ENCODE results near the gene MAFB. TPM values are rescaled to one million over a fixed set of nuclear protein-coding genes. Genes with fewer than 3 reads are reported as not detected.

The MAFB gene
- total and polyA plus RNA-seq, 7 donors: 4.7 to 63.2 (median 11.0) TPM

DNA sequence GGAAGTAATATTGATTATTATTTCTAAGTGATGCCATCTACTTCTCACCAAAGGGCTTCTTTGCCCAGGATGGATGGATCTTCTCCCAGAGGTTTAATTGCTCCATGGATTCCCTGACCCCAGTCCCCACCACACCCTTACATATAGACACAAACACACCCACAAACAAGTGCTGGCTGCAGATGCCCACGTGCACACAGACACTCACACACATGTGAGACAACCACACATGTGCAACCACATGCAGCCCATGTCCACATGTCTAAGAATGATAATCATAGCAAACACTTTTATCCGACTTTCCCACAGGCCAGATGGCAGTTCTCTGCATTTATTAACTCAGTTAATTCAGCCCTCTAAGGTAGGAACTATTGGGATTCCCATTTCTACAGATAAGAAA lies 44.2 kb downstream of the MAFB start:
- Histone ChIP-seq H3K36me3 (ENCODE audit: insufficient read depth in 1 of 2, low read depth in 1 of 2) (no peaks in the 10 kb centered on the region), H3K4me3 (no peak overlapping the region), H3K27me3 (ENCODE audit: insufficient read depth in 3 of 3, low read length in 2 of 3) (no peaks in the 10 kb centered on the region), H3K4me1 (no peaks in the 10 kb centered on the region), H3K27ac (no peak overlapping the region), H3K9me3 (no peaks in the 10 kb centered on the region)
- DNase-seq: no peak
- intact Hi-C loops (cut with DNase I): no loop called here
- TF ChIP-seq, protein P1, sequence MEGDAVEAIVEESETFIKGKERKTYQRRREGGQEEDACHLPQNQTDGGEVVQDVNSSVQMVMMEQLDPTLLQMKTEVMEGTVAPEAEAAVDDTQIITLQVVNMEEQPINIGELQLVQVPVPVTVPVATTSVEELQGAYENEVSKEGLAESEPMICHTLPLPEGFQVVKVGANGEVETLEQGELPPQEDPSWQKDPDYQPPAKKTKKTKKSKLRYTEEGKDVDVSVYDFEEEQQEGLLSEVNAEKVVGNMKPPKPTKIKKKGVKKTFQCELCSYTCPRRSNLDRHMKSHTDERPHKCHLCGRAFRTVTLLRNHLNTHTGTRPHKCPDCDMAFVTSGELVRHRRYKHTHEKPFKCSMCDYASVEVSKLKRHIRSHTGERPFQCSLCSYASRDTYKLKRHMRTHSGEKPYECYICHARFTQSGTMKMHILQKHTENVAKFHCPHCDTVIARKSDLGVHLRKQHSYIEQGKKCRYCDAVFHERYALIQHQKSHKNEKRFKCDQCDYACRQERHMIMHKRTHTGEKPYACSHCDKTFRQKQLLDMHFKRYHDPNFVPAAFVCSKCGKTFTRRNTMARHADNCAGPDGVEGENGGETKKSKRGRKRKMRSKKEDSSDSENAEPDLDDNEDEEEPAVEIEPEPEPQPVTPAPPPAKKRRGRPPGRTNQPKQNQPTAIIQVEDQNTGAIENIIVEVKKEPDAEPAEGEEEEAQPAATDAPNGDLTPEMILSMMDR (IDR thresholded peaks at IDR 0.05): no peak
- 87 to 95% (median 88%) methylated on average over 2 of the region's 2 CpGs for WGBS, 3 donors
- no peak for ATAC-seq

DNA sequence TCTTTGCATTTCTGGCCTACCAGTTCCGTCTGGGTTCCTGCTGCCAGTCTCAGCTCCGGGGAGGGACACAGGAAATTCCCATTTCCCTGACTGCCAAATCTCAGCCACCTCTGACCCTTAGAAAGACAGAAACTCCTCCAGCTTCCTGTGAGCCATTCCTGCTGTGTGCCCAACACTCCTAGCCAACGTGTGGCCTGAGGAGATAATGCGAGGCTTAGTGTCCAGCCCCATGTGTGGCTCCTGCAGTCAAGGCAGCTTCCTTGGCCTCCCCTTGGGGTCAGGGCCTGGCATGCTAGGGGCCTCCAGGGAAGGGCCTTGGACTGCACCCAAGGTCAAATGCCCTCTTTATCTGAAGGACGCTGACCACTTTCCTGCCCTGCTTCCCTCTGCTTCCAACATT lies 45.1 kb downstream of the MAFB start:
- Histone ChIP-seq H3K27me3 (ENCODE audit: insufficient read depth in 3 of 3, low read length in 2 of 3) (no peaks in the 10 kb centered on the region), H3K4me1 (no peaks in the 10 kb centered on the region), H3K27ac (no peak overlapping the region), H3K9me3 (no peaks in the 10 kb centered on the region), H3K36me3 (ENCODE audit: insufficient read depth in 1 of 2, low read depth in 1 of 2) (no peaks in the 10 kb centered on the region), H3K4me3 (no peak overlapping the region)
- TF ChIP-seq, protein P1 (IDR thresholded peaks at IDR 0.05): no peak
- ATAC-seq (no peak), DNase-seq (no peak)
- 36 to 50% (median 41%) methylated on average over 5 of the region's 5 CpGs for WGBS, 3 donors
- intact Hi-C loops (cut with DNase I): no loop called here

DNA sequence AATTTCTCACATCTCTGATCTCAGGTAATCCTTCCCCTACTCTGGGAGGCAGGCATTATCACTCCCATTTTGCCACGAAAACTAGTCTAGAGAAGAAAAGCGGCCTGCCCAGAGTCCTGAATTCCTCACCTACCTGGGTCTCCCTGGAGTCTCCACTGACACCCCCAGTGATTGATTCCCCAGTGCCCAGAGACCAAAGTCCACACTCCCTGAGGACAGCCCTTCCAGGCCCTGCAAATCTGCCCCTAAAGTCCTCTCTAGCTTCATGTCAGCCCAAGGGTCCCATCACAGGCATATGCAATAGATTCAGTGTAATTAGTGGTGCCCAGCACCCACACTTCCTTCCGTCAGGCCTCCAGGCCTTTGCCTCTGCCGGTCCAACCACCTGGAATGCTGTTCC lies 47.2 kb downstream of the MAFB start:
- Histone ChIP-seq H3K36me3 (ENCODE audit: insufficient read depth in 1 of 2, low read depth in 1 of 2) (no peaks in the 10 kb centered on the region), H3K27ac (no peak overlapping the region), H3K9me3 (no peaks in the 10 kb centered on the region), H3K4me1 (no peaks in the 10 kb centered on the region), H3K4me3 (no peak overlapping the region), H3K27me3 (ENCODE audit: insufficient read depth in 3 of 3, low read length in 2 of 3) (no peaks in the 10 kb centered on the region)
- ATAC-seq (no peak), DNase-seq (no peak)
- WGBS, 3 donors: 72 to 76% (median 73%) methylated on average over 4 of the region's 4 CpGs
- TF ChIP-seq, protein P1 (IDR thresholded peaks at IDR 0.05): no peak
- intact Hi-C loops (cut with DNase I): no loop called here

DNA sequence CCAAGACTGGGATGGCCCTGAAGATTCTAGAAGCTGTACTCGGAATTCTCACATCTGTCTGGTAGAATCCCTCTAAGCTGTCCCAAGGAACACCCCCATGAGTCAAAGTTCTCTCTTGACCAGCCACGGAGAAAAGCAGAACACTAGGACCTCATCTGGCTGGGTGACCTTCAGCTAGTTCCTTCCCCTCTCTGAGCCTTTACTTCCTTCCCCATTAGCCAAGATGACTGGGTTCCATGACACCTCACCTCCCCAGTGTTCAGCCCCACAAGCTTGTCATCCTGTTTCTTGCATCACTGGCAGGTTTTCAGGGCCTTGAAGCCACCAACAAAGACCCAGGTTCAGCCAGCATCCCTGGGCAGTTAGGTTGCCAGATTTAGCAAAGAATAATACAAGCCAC lies 47.8 kb downstream of the MAFB start:
- ATAC-seq: no peak
- 77 to 80% (median 79%) methylated on average over 2 of the region's 2 CpGs for WGBS, 3 donors
- Histone ChIP-seq H3K9me3 (no peaks in the 10 kb centered on the region), H3K4me1 (no peaks in the 10 kb centered on the region), H3K27ac (no peak overlapping the region), H3K4me3 (no peak overlapping the region), H3K27me3 (ENCODE audit: insufficient read depth in 3 of 3, low read length in 2 of 3) (no peaks in the 10 kb centered on the region), H3K36me3 (ENCODE audit: insufficient read depth in 1 of 2, low read depth in 1 of 2) (no peaks in the 10 kb centered on the region)
- DNase-seq: no peak
- intact Hi-C loops (cut with DNase I): no loop called here
- TF ChIP-seq, protein P1 (IDR thresholded peaks at IDR 0.05): no peak

DNA sequence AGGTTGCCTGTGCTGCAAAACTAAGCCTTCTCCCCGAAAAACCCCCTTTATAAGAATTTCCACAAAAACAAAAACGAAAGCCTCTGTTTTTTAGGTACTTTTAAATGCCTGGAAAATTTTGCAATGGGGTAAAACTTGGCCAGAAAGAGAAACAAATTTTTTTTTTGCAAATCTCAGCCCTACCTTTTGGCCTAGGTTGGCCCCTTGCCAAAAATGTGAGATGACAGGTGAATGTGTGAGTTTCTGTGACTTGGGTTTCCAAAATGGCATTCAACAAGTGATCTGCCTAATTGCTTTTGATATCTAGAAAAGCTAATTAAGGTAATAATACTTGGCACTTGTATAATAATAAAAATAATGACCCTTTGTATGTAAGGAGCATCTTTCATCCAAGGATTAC lies 48.4 kb downstream of the MAFB start:
- no peaks in the 10 kb centered on the region for H3K36me3 ChIP-seq (ENCODE audit: insufficient read depth in 1 of 2, low read depth in 1 of 2)
- no peak overlapping the region for H3K27ac ChIP-seq
- ATAC-seq: no peak
- 89 to 95% (median 92%) methylated on average over 2 of the region's 2 CpGs for WGBS, 3 donors
- H3K4me3 ChIP-seq: no peak overlapping the region
- TF ChIP-seq, protein P1 (IDR thresholded peaks at IDR 0.05): no peak
- DNase-seq: no peak
- intact Hi-C loops (cut with DNase I): no loop called here
- no peaks in the 10 kb centered on the region for H3K27me3 ChIP-seq (ENCODE audit: insufficient read depth in 3 of 3, low read length in 2 of 3)
- no peaks in the 10 kb centered on the region for H3K9me3 ChIP-seq
- no peaks in the 10 kb centered on the region for H3K4me1 ChIP-seq
